HepG2 (cell line): ENCODE measurements around the gene ZDHHC13. TPM values are rescaled to one million over a fixed set of nuclear protein-coding genes. Genes with fewer than 3 reads are reported as not detected.

Experiments
- ATAC-seq: fragments of 200-7000 bp; cut with Tn5 transposase; 3 replicates; pipeline ENCODE4 v1.9.1; 2020; ENCODE audit warnings: mild to moderate bottlenecking, moderate library complexity
- BruUV-seq: library from RNA; stranded (reverse); fragments of 400-500 nt; replicated peaks from 2 replicates; lab custom pipeline; 2021; lab: Mats Ljungman, UMichigan
- CTCF ChIA-PET: fragments of 300-600 bp; formaldehyde crosslinking; extraction: SDS; loops from one replicate; lab custom pipeline; 2021; ENCODE audit warnings: low total read pairs, inconsistent platforms, low intra/inter-chr PET ratio; lab: Yijun Ruan, JAX
- POLR2A ChIA-PET: fragments of 350-600 bp; sonication (Branson Sonifier 250); formaldehyde crosslinking; loops from one replicate; lab custom pipeline; 2020; ENCODE audit warnings: antibody characterized with exemption, inconsistent platforms; lab: Yijun Ruan, JAX
- DNase-seq: peaks from one replicate; pipeline ENCODE4 v3.0.0-alpha.2; 2015; ENCODE audit warnings: low spot score
- FAIRE-seq: peaks from 3 replicates; lab custom pipeline; 2011; peaks lifted over from hg19 to GRCh38; lab: Jason Lieb, UNC
- H2AFZ ChIP-seq: one replicate; pipeline ENCODE4 v1.6.1; 2011; ENCODE audit warnings: low read length, inconsistent platforms
- H3K27ac ChIP-seq: fragments of 300-600 bp; 3 replicates; pipeline ENCODE4 v1.8.0; 2011; ENCODE audit warnings: mixed run types, mild to moderate bottlenecking, mixed read lengths, low read length, inconsistent platforms; ENCODE audit not compliant: insufficient read depth; ENCODE audit errors: extremely low read length
- H3K27me3 ChIP-seq, 2 experiments: fragments of 200-600 bp in 1 of 2; 2 replicates in 1 of 2; 3 replicates in 1 of 2; pipeline versions ENCODE4 v1.6.0 to v1.8.0; 2011; ENCODE audit warnings: low read length in 2 of 2, mild to moderate bottlenecking in 2 of 2, moderate library complexity in 2 of 2, inconsistent platforms in 1 of 2; ENCODE audit not compliant: insufficient read depth in 2 of 2, control insufficient read depth in 1 of 2
- H3K36me3 ChIP-seq, 2 experiments: fragments of 200-600 bp in 1 of 2; replicated peaks in 1 of 2; 2 replicates in 1 of 2; 3 replicates in 1 of 2; pipeline versions ENCODE4 v1.5.1 to v1.8.0; 2011; ENCODE audit warnings: low read length in 2 of 2, inconsistent platforms in 1 of 2; ENCODE audit not compliant: insufficient read depth in 2 of 2, control insufficient read depth in 1 of 2
- H3K4me1 ChIP-seq: 2 replicates; pipeline ENCODE4 v1.5.1; 2012; ENCODE audit warnings: low read length, inconsistent platforms; ENCODE audit not compliant: insufficient read depth
- H3K4me2 ChIP-seq: 2 replicates; pipeline ENCODE4 v1.6.0; 2011; ENCODE audit warnings: low read depth, low read length, inconsistent platforms
- H3K4me3 ChIP-seq, 3 experiments: fragments of 200-600 bp in 1 of 3; sonication (generic), shearing (Covaris generic) in 1 of 3; replicated peaks in 1 of 3; 2 replicates each; pipeline ENCODE4 v1.5.1; 2011 to 2016; ENCODE audit warnings: low read length in 3 of 3, inconsistent platforms in 2 of 3, low read depth in 2 of 3, mild to moderate bottlenecking in 2 of 3, control low read depth in 1 of 3, mixed read lengths in 1 of 3; ENCODE audit not compliant: insufficient read depth in 1 of 3
- H3K79me2 ChIP-seq: one replicate; pipeline ENCODE4 v1.6.1; 2011; ENCODE audit warnings: low read length, inconsistent platforms; ENCODE audit not compliant: insufficient read depth
- H3K9ac ChIP-seq: 2 replicates; pipeline ENCODE4 v1.6.0; 2011; ENCODE audit warnings: mild to moderate bottlenecking, low read depth, low read length, inconsistent platforms; ENCODE audit not compliant: insufficient read depth
- H3K9me3 ChIP-seq: 2 replicates; pipeline ENCODE4 v1.5.1; 2012; ENCODE audit warnings: mild to moderate bottlenecking, low read length
- H4K20me1 ChIP-seq: 2 replicates; pipeline ENCODE4 v1.6.0; 2011; ENCODE audit warnings: inconsistent platforms, mild to moderate bottlenecking, low read length, moderate library complexity; ENCODE audit not compliant: insufficient read depth
- CEBPG ChIP-seq: IDR thresholded peaks from 2 replicates; pipeline ENCODE4 v1.6.1; 2016
- ELF1 ChIP-seq: sonication (generic); formaldehyde crosslinking; IDR thresholded peaks from 2 replicates; pipeline ENCODE4 v1.4.0; 2020; ENCODE audit warnings: missing genetic modification reagents
- HOXA7 ChIP-seq: sonication (generic); formaldehyde crosslinking; IDR thresholded peaks from 2 replicates; pipeline ENCODE4 v1.8.1; 2022; ENCODE audit warnings: mild to moderate bottlenecking, missing genetic modification reagents, moderate library complexity
- ISX ChIP-seq: sonication (generic); formaldehyde crosslinking; conservative IDR thresholded peaks from 2 replicates; pipeline ENCODE4 v1.5.0; 2020; ENCODE audit warnings: missing genetic modification reagents
- MXD4 ChIP-seq: IDR thresholded peaks from 2 replicates; pipeline ENCODE4 v1.6.1; 2016; ENCODE audit warnings: mild to moderate bottlenecking, missing biosample characterization, missing genetic modification reagents
- NFE2L2 ChIP-seq: fragments of 150-350 bp; IDR thresholded peaks from 2 replicates; pipeline ENCODE4 v1.6.1; 2014; ENCODE audit warnings: low read length
- PHF21A ChIP-seq: sonication (generic); formaldehyde crosslinking; IDR thresholded peaks from 2 replicates; pipeline ENCODE4 v1.5.0; 2020; ENCODE audit warnings: mild to moderate bottlenecking, missing genetic modification reagents
- PITX1 ChIP-seq: sonication (generic); formaldehyde crosslinking; IDR thresholded peaks from 2 replicates; pipeline ENCODE4 v1.5.1; 2020; ENCODE audit warnings: mild to moderate bottlenecking, missing genetic modification reagents
- RXRA ChIP-seq: sonication (generic); formaldehyde crosslinking; IDR thresholded peaks from 2 replicates; pipeline ENCODE4 v1.5.1; 2020; ENCODE audit warnings: missing genetic modification reagents
- SUZ12 ChIP-seq: fragments of 150-350 bp; IDR thresholded peaks from 2 replicates; pipeline ENCODE4 v1.6.1; 2014; ENCODE audit warnings: low read depth, low read length
- TBX2 ChIP-seq: sonication (generic); formaldehyde crosslinking; IDR thresholded peaks from 2 replicates; pipeline ENCODE4 v1.5.0; 2020; ENCODE audit warnings: missing genetic modification reagents, mild to moderate bottlenecking, borderline replicate concordance
- TCF7 ChIP-seq: sonication (generic); IDR thresholded peaks from 2 replicates; pipeline ENCODE4 v1.6.1; 2016; ENCODE audit warnings: antibody characterized with exemption, low read depth
- TOE1 ChIP-seq: sonication (generic); formaldehyde crosslinking; IDR thresholded peaks from 2 replicates; pipeline ENCODE4 v1.4.0; 2020; ENCODE audit warnings: mild to moderate bottlenecking, missing genetic modification reagents
- TOPORS ChIP-seq: sonication (generic); formaldehyde crosslinking; IDR thresholded peaks from 2 replicates; pipeline ENCODE4 v1.8.0; 2023; ENCODE audit warnings: mild to moderate bottlenecking, missing genetic modification reagents
- ZNF350 ChIP-seq: sonication (generic); formaldehyde crosslinking; IDR thresholded peaks from 2 replicates; pipeline ENCODE4 v1.4.0; 2020; ENCODE audit warnings: mild to moderate bottlenecking, low read depth, missing genetic modification reagents, borderline replicate concordance
- ZNF567 ChIP-seq: sonication (generic); formaldehyde crosslinking; IDR thresholded peaks from 2 replicates; pipeline ENCODE4 v1.8.1; 2023; ENCODE audit warnings: mild to moderate bottlenecking, missing genetic modification reagents, borderline replicate concordance
- ZNF660 ChIP-seq: sonication (generic); formaldehyde crosslinking; IDR thresholded peaks from 2 replicates; pipeline ENCODE4 v1.5.1; 2020; ENCODE audit warnings: mild to moderate bottlenecking, low read depth, missing genetic modification reagents, borderline replicate concordance
- WGBS: methylation state at CpG from one replicate; pipeline ENCODE4 v1.1.6; 2017; ENCODE audit warnings: low lambda C conversion rate; 5-methylcytosine and 5-hydroxymethylcytosine counted together
- in situ Hi-C: cut with HindIII; loops from 2 replicates; pipeline ENCODE4 v1.10.0; 2017; ENCODE audit warnings: low pct_unique_long_range_greater_than_20kb; ENCODE audit not compliant: extremely low pct_ligation_motif_present
- intact Hi-C: fragments of 100-400 bp; cut with micrococcal nuclease; formaldehyde crosslinking; loops from one replicate; pipeline ENCODE4 v1.10.0; 2022; ENCODE audit not compliant: unreplicated experiment
- polyA plus RNA-seq, 8 experiments: library from polyadenylated mRNA; depleted of rRNA in 3 of 8; stranded (reverse) in 7 of 8; unstranded in 1 of 8; fragments of >200 nt; fragmentation: Illumina TruSeq in 4 of 8; extraction: Trizol in 4 of 8; gene quantifications; 2 replicates each; pipeline versions ENCODE4 v1.2.1 to v1.2.3, GENCODE V29; 2011 to 2016; ENCODE audit warnings: low read depth in 4 of 8, missing spikeins in 1 of 8, mixed read lengths in 1 of 8; ENCODE audit not compliant: insufficient read depth in 1 of 8
- total RNA-seq, 5 experiments: library from RNA; depleted of rRNA; stranded (reverse); fragments of >200 nt; fragmentation: Illumina TruSeq; extraction: Trizol; gene quantifications; 2 replicates each; pipeline ENCODE4 v1.2.3, GENCODE V29; 2016; ENCODE audit warnings: low read depth in 1 of 5
- TF ChIP-seq, protein P1 (sequence below): sonication (generic); formaldehyde crosslinking; IDR thresholded peaks from 2 replicates; pipeline ENCODE4 v1.5.0; 2020; ENCODE audit warnings: mild to moderate bottlenecking, missing genetic modification reagents, moderate library complexity
- TF ChIP-seq, protein P2 (sequence below): conservative IDR thresholded peaks from 2 replicates; pipeline ENCODE4 v1.6.1; 2018; ENCODE audit warnings: missing genetic modification reagents

Gene ZDHHC13
- total and polyA plus RNA-seq, 2 of the 13 experiments (the other 11 are each of a cell fraction or from before 2014, with no cell fraction given), result 10.9 to 11.8 TPM

DNA sequence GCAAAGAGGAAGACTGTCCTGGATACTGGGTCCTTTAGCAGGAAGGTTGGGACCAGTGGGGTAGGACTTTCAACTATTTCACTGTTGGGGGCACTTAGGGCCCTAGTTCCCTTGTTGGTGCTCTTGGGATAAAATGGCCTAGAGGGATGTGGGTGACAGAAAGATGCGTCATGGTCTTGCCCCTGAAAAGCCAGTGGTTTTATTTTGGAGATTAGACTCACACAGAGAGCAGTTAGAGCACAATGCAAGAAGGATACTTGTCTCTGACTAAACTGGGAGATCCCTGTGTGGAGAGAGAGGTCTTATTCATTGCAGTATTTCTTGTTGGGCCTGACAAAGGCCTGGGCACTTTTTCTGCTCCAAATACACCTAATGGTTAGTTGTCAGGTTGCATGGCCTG is 33.8 kb upstream of the ZDHHC13 start:
- CTCF ChIA-PET, result no interaction called here
- DNase-seq, result no peak

DNA sequence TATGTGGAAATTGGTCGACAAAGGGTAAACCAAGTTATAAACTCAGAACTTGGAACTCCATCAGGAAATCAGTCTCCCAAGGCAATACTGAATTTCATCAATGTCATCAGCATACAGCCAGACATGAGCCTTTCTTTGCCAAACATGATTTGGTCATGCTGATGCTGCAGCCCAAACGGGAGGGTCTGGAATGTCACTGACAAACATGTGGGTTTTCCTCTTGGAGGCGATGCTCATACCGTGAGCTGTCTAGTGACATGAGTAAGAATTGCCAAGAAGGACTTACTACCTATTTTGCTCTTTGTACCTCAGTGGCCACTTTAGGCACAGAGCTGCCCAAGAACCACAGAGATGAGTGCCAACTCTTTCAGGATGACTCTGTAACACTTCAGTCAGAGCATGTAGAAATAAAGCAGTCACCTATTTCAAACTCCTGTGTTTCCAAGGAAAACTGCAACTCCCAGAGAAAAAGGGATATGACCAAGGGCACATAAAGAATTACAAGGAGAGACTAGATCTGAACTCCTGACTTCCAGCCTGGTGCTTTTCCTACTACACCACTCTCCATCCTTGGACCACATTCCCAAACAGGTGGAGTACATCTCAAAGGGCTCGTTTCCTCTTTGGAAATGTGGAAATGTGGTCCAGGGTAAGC is 32.2 kb upstream of the ZDHHC13 start:
- no peaks in the 10 kb centered on the region for H3K9me3 ChIP-seq
- no peak overlapping the region for H2AFZ ChIP-seq
- 11% methylated on average over 3 of the region's 5 CpGs for WGBS
- H3K9ac ChIP-seq, result no peak overlapping the region
- ChIA-PET POLR2A (no interaction called here), CTCF (no interaction called here)
- ATAC-seq (no peak), FAIRE-seq (no peak)
- H3K36me3 ChIP-seq, result no peaks in the 10 kb centered on the region
- no peak overlapping the region for H3K4me2 ChIP-seq
- peaks cover 5% of the 10 kb centered on the region; the same call in 1 of the 2 replicates for H3K4me1 ChIP-seq
- no peaks in the 10 kb centered on the region for H4K20me1 ChIP-seq
- in situ Hi-C loops, result no loop called here
- H3K27me3 ChIP-seq, result peaks cover 2 to 5% of the 10 kb centered on the region in 2 experiments; a peak in 1 of 5 replicates
- no peak overlapping the region for H3K4me3 ChIP-seq
- H3K79me2 ChIP-seq, result no peaks in the 10 kb centered on the region
- TF ChIP-seq PHF21A (no peak), NFE2L2 (no peak), TBX2 (CRISPR knock-in tag) (no peak), ELF1 (CRISPR knock-in tag) (no peak), TCF7 (no peak), SUZ12 (no peak), MXD4 (CRISPR knock-in tag) (no peak)
- TF ChIP-seq, protein P1, sequence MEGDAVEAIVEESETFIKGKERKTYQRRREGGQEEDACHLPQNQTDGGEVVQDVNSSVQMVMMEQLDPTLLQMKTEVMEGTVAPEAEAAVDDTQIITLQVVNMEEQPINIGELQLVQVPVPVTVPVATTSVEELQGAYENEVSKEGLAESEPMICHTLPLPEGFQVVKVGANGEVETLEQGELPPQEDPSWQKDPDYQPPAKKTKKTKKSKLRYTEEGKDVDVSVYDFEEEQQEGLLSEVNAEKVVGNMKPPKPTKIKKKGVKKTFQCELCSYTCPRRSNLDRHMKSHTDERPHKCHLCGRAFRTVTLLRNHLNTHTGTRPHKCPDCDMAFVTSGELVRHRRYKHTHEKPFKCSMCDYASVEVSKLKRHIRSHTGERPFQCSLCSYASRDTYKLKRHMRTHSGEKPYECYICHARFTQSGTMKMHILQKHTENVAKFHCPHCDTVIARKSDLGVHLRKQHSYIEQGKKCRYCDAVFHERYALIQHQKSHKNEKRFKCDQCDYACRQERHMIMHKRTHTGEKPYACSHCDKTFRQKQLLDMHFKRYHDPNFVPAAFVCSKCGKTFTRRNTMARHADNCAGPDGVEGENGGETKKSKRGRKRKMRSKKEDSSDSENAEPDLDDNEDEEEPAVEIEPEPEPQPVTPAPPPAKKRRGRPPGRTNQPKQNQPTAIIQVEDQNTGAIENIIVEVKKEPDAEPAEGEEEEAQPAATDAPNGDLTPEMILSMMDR (CRISPR knock-in tag), result no peak
- TF ChIP-seq, all 625 proteins: peak for 0
- intact Hi-C loops, result no loop called here
- no TSS peak for BruUV-seq
- no peak for DNase-seq
- no peak overlapping the region for H3K27ac ChIP-seq

More for the DNA sequence above, 33.8 kb upstream of the ZDHHC13 start:
- H3K9ac ChIP-seq, result no peak overlapping the region
- intact Hi-C loops, result no loop called here
- POLR2A ChIA-PET, result no interaction called here
- H3K4me2 ChIP-seq, result no peak overlapping the region
- H3K4me1 ChIP-seq, result peaks cover 5% of the 10 kb centered on the region; the same call in 1 of the 2 replicates
- no peaks in the 10 kb centered on the region for H3K36me3 ChIP-seq
- FAIRE-seq (no peak), ATAC-seq (no peak)
- in situ Hi-C loops, result no loop called here
- no TSS peak for BruUV-seq
- no peak overlapping the region for H3K4me3 ChIP-seq
- no peaks in the 10 kb centered on the region for H3K9me3 ChIP-seq
- no peak overlapping the region for H2AFZ ChIP-seq
- TF ChIP-seq HOXA7, result no peak
- TF ChIP-seq PITX1 (CRISPR knock-in tag), result no peak
- no peak for TF ChIP-seq ZNF350 (CRISPR knock-in tag)
- no peak for TF ChIP-seq TOPORS (CRISPR knock-in tag)
- TF ChIP-seq ISX (CRISPR knock-in tag), result no peak
- TF ChIP-seq, protein P2, sequence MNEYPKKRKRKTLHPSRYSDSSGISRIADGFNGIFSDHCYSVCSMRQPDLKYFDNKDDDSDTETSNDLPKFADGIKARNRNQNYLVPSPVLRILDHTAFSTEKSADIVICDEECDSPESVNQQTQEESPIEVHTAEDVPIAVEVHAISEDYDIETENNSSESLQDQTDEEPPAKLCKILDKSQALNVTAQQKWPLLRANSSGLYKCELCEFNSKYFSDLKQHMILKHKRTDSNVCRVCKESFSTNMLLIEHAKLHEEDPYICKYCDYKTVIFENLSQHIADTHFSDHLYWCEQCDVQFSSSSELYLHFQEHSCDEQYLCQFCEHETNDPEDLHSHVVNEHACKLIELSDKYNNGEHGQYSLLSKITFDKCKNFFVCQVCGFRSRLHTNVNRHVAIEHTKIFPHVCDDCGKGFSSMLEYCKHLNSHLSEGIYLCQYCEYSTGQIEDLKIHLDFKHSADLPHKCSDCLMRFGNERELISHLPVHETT (CRISPR knock-in tag), result no peak
- TF ChIP-seq ZNF660 (CRISPR knock-in tag), result no peak
- TF ChIP-seq CEBPG, result no peak
- no peak for TF ChIP-seq RXRA
- TF ChIP-seq ZNF567 (CRISPR knock-in tag), result no peak
- TF ChIP-seq TOE1, result no peak
- H3K79me2 ChIP-seq, result no peaks in the 10 kb centered on the region
- peaks cover 0 to 2% of the 10 kb centered on the region in 2 experiments; a peak in 1 of 5 replicates for H3K27me3 ChIP-seq
- no peaks in the 10 kb centered on the region for H4K20me1 ChIP-seq
- H3K27ac ChIP-seq, result no peak overlapping the region
- 0% methylated on average over 1 of the region's 1 CpG for WGBS
